Stomach (tissue), 4 donors: ENCODE data around the gene TMEM191B.
"Not testable (repeated sequence)": the region's sequence is repeated elsewhere in the genome, so short reads cannot be mapped to it uniquely, and the experiment has no call there.

Experiments
- POLR2A ChIP-seq, 4 donors: fragments of 450-650 bp; IDR thresholded peaks; one replicate each; pipeline ENCODE4 v1.6.1; 2016; ENCODE audit warnings: antibody characterized with exemption in 4 of 4, control low read depth in 2 of 4, mild to moderate bottlenecking in 1 of 4, moderate library complexity in 1 of 4
- TF ChIP-seq, protein P1 (sequence below), 7 experiments: fragments of 450-650 bp in 4 of 7; fragments of 200-600 bp in 3 of 7; sonication (generic) in 3 of 7; IDR thresholded peaks; one replicate each; pipeline ENCODE4 v1.5.1; 2016 to 2019; ENCODE audit warnings: antibody characterized with exemption in 7 of 7, control low read depth in 2 of 7, mild to moderate bottlenecking in 1 of 7

DNA sequence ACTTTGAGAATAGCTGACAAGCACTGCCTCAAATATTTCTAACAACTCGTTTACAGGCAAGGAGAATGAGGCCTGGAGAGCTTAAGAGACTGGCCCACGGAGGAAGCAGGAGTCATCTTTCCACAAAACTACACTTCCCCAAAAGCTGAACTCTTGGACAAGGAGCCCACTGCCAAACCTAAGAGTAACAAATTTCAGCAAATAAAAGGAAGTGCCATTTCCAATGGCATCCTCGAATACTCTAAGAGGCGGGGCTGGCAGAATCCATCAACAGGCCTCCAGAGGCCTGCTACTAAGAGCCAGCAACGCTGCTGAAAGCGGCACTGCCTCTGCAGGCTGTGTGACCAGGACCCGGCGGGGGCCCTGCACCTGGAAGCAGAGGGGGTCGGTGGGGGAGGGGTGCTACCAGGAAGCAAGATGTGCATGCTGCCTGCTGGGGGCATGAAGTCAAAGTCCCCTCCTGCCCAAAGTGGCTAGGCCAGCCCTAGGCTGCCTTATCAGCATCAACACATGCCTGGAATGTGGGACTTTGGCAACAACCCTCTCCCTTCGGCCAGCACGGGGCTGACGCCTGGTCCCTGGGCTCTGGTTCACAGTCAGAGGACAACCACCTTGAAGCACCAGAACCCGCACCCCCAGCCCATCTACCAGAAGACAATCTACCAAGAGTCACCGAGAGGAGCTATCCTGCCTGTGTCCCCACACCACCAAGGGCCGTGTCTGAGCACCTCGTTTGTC, 43.1 kb downstream of the TMEM191B start:
- TF ChIP-seq POLR2A (IDR thresholded peaks at IDR 0.05): not testable (repeated sequence)
- TF ChIP-seq, protein P1, sequence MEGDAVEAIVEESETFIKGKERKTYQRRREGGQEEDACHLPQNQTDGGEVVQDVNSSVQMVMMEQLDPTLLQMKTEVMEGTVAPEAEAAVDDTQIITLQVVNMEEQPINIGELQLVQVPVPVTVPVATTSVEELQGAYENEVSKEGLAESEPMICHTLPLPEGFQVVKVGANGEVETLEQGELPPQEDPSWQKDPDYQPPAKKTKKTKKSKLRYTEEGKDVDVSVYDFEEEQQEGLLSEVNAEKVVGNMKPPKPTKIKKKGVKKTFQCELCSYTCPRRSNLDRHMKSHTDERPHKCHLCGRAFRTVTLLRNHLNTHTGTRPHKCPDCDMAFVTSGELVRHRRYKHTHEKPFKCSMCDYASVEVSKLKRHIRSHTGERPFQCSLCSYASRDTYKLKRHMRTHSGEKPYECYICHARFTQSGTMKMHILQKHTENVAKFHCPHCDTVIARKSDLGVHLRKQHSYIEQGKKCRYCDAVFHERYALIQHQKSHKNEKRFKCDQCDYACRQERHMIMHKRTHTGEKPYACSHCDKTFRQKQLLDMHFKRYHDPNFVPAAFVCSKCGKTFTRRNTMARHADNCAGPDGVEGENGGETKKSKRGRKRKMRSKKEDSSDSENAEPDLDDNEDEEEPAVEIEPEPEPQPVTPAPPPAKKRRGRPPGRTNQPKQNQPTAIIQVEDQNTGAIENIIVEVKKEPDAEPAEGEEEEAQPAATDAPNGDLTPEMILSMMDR (IDR thresholded peaks at IDR 0.05): not testable (repeated sequence)
